Body of pancreas (tissue), 4 donors: ENCODE results near the gene C4orf33.

Source experiments
- CTCF ChIP-seq, 7 experiments: fragments of 450-650 bp in 4 of 7; fragments of 200-600 bp in 3 of 7; sonication (generic) in 3 of 7; IDR thresholded peaks; one replicate each; pipeline ENCODE4 v1.5.1; 2016 to 2019; ENCODE audit warnings: antibody characterized with exemption in 7 of 7
- POLR2A ChIP-seq, 3 donors: fragments of 450-650 bp; IDR thresholded peaks; one replicate each; pipeline ENCODE4 v1.6.1; 2016; ENCODE audit warnings: antibody characterized with exemption in 3 of 3, mild to moderate bottlenecking in 2 of 3

- TF ChIP-seq CTCF (IDR thresholded peaks at IDR 0.05) (no peak), POLR2A (IDR thresholded peaks at IDR 0.05) (no peak)
These were observed 57.7 kb downstream of the C4orf33 start for GRCh38 chr4:129153700-129154099.
